ENCODE data around the gene ENTPD7.
A peak's percentile ranks its signal among the peaks of the same experiment; 100 is the strongest.
"Not testable (repeated sequence)": the region's sequence is repeated elsewhere in the genome, so short reads cannot be mapped to it uniquely, and the experiment has no call there.

Gene ENTPD7

DNA sequence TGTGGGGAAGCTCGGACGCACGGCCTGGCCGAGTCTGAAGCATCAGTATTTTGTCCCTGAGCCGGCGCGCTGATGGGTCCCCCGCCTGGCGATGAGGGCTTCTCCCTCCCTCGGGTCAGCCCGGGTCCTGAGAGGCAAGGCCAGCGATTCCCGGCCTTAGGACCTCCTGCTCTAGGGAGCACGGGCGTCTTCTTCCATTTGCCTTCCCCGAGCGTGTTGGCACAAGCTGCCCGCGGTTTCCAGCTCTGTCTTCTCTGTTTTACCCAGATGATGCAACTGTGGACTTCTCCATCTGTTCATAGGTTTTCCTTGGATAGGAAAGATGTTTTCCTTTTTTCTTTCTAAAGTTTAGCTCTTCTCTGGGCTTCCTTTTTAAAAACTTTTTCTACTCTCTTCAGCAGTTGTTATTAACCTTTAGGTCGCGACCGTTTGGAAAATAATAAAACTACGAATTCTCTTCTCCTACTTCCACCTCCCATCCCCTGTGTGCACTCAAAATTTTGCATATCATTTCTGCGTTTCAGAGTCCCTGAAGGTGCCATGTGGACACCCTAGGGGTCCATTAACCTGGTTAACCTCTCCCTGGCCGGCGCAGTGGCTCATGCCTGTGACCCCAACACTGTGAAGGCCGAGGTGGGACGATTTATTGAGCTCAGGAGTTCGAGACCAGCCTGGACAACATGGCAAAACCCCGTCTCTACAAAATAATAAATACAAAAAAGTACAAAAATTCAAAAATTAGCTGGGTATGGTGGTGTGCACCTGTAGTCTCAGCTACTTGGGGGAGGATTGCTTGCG is 37.7 kb upstream of the ENTPD7 start:
- Histone ChIP-seq H3K79me2 (ENCODE audit: insufficient read depth, low read length) (peaks cover 42% of the 10 kb centered on the region), H3K4me1 (ENCODE audit: insufficient read depth, low read length) (peaks cover 42% of the 10 kb centered on the region), H3K9me3 (ENCODE audit: insufficient read depth, low read length, severe bottlenecking) (no peaks in the 10 kb centered on the region), H3K27me3 (ENCODE audit: insufficient read depth, low read length, poor library complexity) (peaks cover 4% of the 10 kb centered on the region), H3K36me3 (ENCODE audit: insufficient read depth, low read length) (peaks cover 24% of the 10 kb centered on the region), H3K9ac (ENCODE audit: low read depth, low read length) (peak overlapping the region; percentile 99), H2AFZ (ENCODE audit: low read depth, low read length) (peak overlapping the region; percentile 93), H3K4me2 (ENCODE audit: insufficient read depth, low read length) (peak overlapping the region; percentile 92), H3K4me3 (ENCODE audit: low read depth in 1 of 2, low read length in 2 of 2) (peak overlapping the region; percentile 47 to 85; a peak in 3 of 4 replicates), H4K20me1 (ENCODE audit: insufficient read depth, low read length) (peaks cover 18% of the 10 kb centered on the region; the same call in 1 of the 2 replicates), H3K27ac (ENCODE audit: low read length) (peak overlapping the region; percentile 93)
- no peak for ATAC-seq (ENCODE audit: insufficient read depth, low read depth)
- DNase-seq, result no peak
- TF ChIP-seq CTCF (IDR thresholded peaks at IDR 0.05; ENCODE audit: borderline replicate concordance, extremely low read depth, low read length, poor library complexity, severe bottlenecking) (no peak), EZH2 (IDR thresholded peaks at IDR 0.05; ENCODE audit: borderline replicate concordance, low read depth, low read length, severe bottlenecking) (no peak)

- Histone ChIP-seq H3K27me3 (ENCODE audit: insufficient read depth, low read length, poor library complexity) (peaks cover 4% of the 10 kb centered on the region), H3K9ac (ENCODE audit: low read depth, low read length) (no peak overlapping the region), H3K9me3 (ENCODE audit: insufficient read depth, low read length, severe bottlenecking) (no peaks in the 10 kb centered on the region), H3K4me1 (ENCODE audit: insufficient read depth, low read length) (peaks cover 19% of the 10 kb centered on the region), H3K4me3 (ENCODE audit: low read depth in 1 of 2, low read length in 2 of 2) (no peak overlapping the region), H4K20me1 (ENCODE audit: insufficient read depth, low read length) (peaks cover 7% of the 10 kb centered on the region; the same call in 1 of the 2 replicates), H2AFZ (ENCODE audit: low read depth, low read length) (no peak overlapping the region), H3K4me2 (ENCODE audit: insufficient read depth, low read length) (no peak overlapping the region), H3K27ac (ENCODE audit: low read length) (no peak overlapping the region), H3K36me3 (ENCODE audit: insufficient read depth, low read length) (peaks cover 4% of the 10 kb centered on the region; the same call in 1 of the 2 replicates), H3K79me2 (ENCODE audit: insufficient read depth, low read length) (peaks cover 19% of the 10 kb centered on the region)
- ATAC-seq (ENCODE audit: insufficient read depth, low read depth) (no peak), DNase-seq (no peak)
- TF ChIP-seq EZH2 (IDR thresholded peaks at IDR 0.05; ENCODE audit: borderline replicate concordance, low read depth, low read length, severe bottlenecking) (no peak), CTCF (IDR thresholded peaks at IDR 0.05; ENCODE audit: borderline replicate concordance, extremely low read depth, low read length, poor library complexity, severe bottlenecking) (no peak)
These were observed 35.4 kb upstream of the ENTPD7 start for GRCh38 chr10:99623919-99624318.

DNA sequence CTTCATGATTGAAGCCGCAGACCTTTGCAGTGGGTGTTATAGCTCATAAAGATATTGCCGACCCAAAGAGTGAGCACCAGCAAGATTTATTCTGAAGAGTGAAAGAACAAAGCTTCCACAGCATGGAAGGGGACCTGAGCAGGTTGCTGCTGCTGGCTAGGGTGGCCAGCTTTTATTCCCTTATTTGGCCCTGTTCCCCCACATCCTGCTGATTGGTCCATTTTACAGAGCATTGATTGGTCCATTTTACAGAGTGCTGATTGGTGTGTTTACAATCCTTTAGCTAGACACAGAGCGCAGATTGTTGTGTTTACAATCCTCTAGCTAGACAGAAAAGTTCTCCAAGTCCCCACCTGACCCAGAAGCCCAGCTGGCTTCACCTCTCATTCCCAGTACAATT is 34.2 kb upstream of the ENTPD7 start:
- not testable (repeated sequence) for ATAC-seq (ENCODE audit: insufficient read depth, low read depth); H2AFZ ChIP-seq (ENCODE audit: low read depth, low read length)

DNA sequence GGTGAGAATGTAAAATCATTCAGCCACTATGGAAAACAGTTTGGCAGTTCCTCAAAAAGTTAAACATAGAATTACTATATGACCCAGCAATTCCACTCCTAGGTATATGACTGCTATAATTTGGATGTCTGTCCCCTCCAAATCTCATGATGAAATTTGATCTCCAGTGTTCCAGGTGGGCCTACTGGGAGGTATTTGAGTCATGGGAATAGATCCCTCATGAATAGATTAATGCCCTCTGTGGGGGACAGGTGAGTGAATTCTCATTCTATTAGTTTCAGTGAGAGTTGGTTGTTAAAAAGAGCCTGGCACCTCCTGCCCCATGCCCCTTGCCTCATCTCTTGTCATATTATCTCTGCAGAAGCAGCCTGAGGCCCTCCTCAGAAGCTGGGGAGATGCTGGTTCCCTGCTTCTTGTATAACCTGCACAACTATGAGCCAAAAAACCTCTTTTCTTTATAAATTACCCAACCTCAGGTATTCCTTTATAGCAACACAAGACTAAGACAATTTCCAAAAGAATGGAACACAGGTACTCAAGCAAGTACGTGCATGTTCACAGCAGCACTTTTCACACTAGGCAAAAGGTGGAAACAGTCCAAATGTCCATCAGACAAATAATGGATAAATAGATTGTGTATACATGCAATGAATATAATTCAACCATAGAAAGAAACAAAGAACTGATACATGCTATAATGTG is 30.2 kb upstream of the ENTPD7 start:
- Histone ChIP-seq H3K27ac (ENCODE audit: low read length) (no peak overlapping the region), H4K20me1 (ENCODE audit: insufficient read depth, low read length) (no peaks in the 10 kb centered on the region), H3K27me3 (ENCODE audit: insufficient read depth, low read length, poor library complexity) (peaks cover 7% of the 10 kb centered on the region), H3K9me3 (ENCODE audit: insufficient read depth, low read length, severe bottlenecking) (no peaks in the 10 kb centered on the region), H3K4me1 (ENCODE audit: insufficient read depth, low read length) (no peaks in the 10 kb centered on the region), H3K4me3 (ENCODE audit: low read depth in 1 of 2, low read length in 2 of 2) (no peak overlapping the region), H3K4me2 (ENCODE audit: insufficient read depth, low read length) (no peak overlapping the region), H3K9ac (ENCODE audit: low read depth, low read length) (no peak overlapping the region), H3K36me3 (ENCODE audit: insufficient read depth, low read length) (no peaks in the 10 kb centered on the region), H2AFZ (ENCODE audit: low read depth, low read length) (no peak overlapping the region), H3K79me2 (ENCODE audit: insufficient read depth, low read length) (no peaks in the 10 kb centered on the region)
- TF ChIP-seq EZH2 (IDR thresholded peaks at IDR 0.05; ENCODE audit: borderline replicate concordance, low read depth, low read length, severe bottlenecking), result no peak
- no peak for TF ChIP-seq CTCF (IDR thresholded peaks at IDR 0.05; ENCODE audit: borderline replicate concordance, extremely low read depth, low read length, poor library complexity, severe bottlenecking)
- ATAC-seq (ENCODE audit: insufficient read depth, low read depth), result no peak
- no peak for DNase-seq

More for the DNA sequence above, 34.2 kb upstream of the ENTPD7 start:
- not testable (repeated sequence) for H3K4me3 ChIP-seq (ENCODE audit: low read depth in 1 of 2, low read length in 2 of 2); H3K4me2 ChIP-seq (ENCODE audit: insufficient read depth, low read length); H3K9me3 ChIP-seq (ENCODE audit: insufficient read depth, low read length, severe bottlenecking); DNase-seq; H3K27me3 ChIP-seq (ENCODE audit: insufficient read depth, low read length, poor library complexity); H4K20me1 ChIP-seq (ENCODE audit: insufficient read depth, low read length); H3K9ac ChIP-seq (ENCODE audit: low read depth, low read length); H3K36me3 ChIP-seq (ENCODE audit: insufficient read depth, low read length); H3K79me2 ChIP-seq (ENCODE audit: insufficient read depth, low read length); H3K27ac ChIP-seq (ENCODE audit: low read length)
- peaks cover 11% of the 10 kb centered on the region for H3K4me1 ChIP-seq (ENCODE audit: insufficient read depth, low read length)
